Measurements from ENCODE around the gene CFAP43. TPM values are rescaled to one million over a fixed set of nuclear protein-coding genes. Genes with fewer than 3 reads are reported as not detected.

Gene CFAP43
- total and polyA plus RNA-seq, 9 of the 15 experiments (the other 6 are each of a cell fraction or from before 2014, with no cell fraction given) = 0.07 to 0.86 (median 0.11) TPM; not detected in 1

DNA sequence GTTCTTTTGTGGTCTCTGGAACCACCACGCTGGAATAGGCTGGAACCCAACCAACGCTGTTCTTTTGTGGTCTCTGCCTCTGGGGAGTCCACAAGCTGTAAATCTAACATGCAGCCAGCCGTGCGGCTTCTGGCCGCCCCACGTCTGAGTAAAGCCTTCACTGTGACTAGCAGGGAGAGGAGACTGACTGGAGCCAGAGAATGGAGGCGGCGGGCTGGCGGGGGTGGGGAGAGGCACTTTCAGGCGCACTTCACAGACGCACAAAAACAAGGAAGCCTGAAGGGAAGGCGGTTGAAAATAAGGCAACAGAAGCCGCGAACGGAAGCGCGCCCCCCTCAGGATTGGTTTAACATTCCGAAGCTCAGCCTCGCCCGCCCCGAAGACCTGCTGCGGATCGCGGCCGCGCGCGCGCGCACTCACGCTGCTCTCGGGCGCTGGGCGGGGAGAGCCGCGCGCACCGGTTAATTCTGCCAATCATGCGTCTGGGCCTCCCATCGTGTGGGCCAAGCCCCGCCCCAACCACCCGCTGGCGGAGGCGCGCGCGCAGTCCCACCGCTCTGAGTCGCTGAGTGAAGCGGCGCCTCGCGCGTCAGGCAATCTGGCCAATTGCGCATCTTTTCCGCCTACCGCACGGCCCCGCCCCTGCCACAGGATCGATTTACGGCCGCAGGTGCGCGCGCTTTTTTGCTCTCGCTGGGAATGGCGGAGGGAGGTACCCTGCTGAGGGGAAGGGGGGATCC is 110.5 kb downstream of the CFAP43 start, which contains the start of gene SFR1 (continued):
- TF ChIP-seq SREBF2 (CRISPR knock-in tag; IDR thresholded peaks at IDR 0.05) = no peak
- TF ChIP-seq CBFA2T2 (conservative IDR thresholded peaks at IDR 0.05) = no peak
- no peak for TF ChIP-seq CEBPG (CRISPR knock-in tag; IDR thresholded peaks at IDR 0.05)
- TF ChIP-seq CEBPG (tag; conservative IDR thresholded peaks at IDR 0.05 in 1 of 2, IDR thresholded peaks at IDR 0.05 in 1 of 2) = no peak
- no peak for TF ChIP-seq U2AF1 (optimal IDR thresholded peaks at IDR 0.05; ENCODE audit: low read depth, low read length)
- no peak for TF ChIP-seq SMARCE1 (IDR thresholded peaks at IDR 0.05)
- no peak for TF ChIP-seq PHB (CRISPR knock-in tag; IDR thresholded peaks at IDR 0.05)
- peak; percentile 76; the same call in 1 of the 2 replicates for TF ChIP-seq ZNF589 (CRISPR knock-in tag; IDR thresholded peaks at IDR 0.05; ENCODE audit: low read depth)
- no peak for TF ChIP-seq RFX5 (IDR thresholded peaks at IDR 0.05; ENCODE audit: low read depth, low read length)
- TF ChIP-seq, protein P1, sequence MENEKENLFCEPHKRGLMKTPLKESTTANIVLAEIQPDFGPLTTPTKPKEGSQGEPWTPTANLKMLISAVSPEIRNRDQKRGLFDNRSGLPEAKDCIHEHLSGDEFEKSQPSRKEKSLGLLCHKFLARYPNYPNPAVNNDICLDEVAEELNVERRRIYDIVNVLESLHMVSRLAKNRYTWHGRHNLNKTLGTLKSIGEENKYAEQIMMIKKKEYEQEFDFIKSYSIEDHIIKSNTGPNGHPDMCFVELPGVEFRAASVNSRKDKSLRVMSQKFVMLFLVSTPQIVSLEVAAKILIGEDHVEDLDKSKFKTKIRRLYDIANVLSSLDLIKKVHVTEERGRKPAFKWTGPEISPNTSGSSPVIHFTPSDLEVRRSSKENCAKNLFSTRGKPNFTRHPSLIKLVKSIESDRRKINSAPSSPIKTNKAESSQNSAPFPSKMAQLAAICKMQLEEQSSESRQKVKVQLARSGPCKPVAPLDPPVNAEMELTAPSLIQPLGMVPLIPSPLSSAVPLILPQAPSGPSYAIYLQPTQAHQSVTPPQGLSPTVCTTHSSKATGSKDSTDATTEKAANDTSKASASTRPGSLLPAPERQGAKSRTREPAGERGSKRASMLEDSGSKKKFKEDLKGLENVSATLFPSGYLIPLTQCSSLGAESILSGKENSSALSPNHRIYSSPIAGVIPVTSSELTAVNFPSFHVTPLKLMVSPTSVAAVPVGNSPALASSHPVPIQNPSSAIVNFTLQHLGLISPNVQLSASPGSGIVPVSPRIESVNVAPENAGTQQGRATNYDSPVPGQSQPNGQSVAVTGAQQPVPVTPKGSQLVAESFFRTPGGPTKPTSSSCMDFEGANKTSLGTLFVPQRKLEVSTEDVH (IDR thresholded peaks at IDR 0.05; ENCODE audit: low read depth, partially characterized antibody) = peak; percentile 75
- TF ChIP-seq, protein P2, sequence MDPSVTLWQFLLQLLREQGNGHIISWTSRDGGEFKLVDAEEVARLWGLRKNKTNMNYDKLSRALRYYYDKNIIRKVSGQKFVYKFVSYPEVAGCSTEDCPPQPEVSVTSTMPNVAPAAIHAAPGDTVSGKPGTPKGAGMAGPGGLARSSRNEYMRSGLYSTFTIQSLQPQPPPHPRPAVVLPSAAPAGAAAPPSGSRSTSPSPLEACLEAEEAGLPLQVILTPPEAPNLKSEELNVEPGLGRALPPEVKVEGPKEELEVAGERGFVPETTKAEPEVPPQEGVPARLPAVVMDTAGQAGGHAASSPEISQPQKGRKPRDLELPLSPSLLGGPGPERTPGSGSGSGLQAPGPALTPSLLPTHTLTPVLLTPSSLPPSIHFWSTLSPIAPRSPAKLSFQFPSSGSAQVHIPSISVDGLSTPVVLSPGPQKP (CRISPR knock-in tag; IDR thresholded peaks at IDR 0.05) = no peak
- no peak for TF ChIP-seq POLR3A (IDR thresholded peaks at IDR 0.05; ENCODE audit: borderline replicate concordance, extremely low read depth, insufficient read depth, insufficient read length)
- TF ChIP-seq CCAR2 (IDR thresholded peaks at IDR 0.05; ENCODE audit: low read depth, low read length) = no peak
- no peak for TF ChIP-seq ASH1L (IDR thresholded peaks at IDR 0.05; ENCODE audit: borderline replicate concordance, low read depth, partially characterized antibody)
- TF ChIP-seq, protein P3, sequence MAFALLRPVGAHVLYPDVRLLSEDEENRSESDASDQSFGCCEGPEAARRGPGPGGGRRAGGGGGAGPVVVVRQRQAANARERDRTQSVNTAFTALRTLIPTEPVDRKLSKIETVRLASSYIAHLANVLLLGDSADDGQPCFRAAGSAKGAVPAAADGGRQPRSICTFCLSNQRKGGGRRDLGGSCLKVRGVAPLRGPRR (CRISPR knock-in tag; IDR thresholded peaks at IDR 0.05) = no peak
- no peak for TF ChIP-seq ZFP30 (CRISPR knock-in tag; IDR thresholded peaks at IDR 0.05; ENCODE audit: borderline replicate concordance)
- TF ChIP-seq, protein P4, sequence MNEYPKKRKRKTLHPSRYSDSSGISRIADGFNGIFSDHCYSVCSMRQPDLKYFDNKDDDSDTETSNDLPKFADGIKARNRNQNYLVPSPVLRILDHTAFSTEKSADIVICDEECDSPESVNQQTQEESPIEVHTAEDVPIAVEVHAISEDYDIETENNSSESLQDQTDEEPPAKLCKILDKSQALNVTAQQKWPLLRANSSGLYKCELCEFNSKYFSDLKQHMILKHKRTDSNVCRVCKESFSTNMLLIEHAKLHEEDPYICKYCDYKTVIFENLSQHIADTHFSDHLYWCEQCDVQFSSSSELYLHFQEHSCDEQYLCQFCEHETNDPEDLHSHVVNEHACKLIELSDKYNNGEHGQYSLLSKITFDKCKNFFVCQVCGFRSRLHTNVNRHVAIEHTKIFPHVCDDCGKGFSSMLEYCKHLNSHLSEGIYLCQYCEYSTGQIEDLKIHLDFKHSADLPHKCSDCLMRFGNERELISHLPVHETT (CRISPR knock-in tag; conservative IDR thresholded peaks at IDR 0.05 in 1 of 2, IDR thresholded peaks at IDR 0.05 in 1 of 2) = no peak
- no peak for TF ChIP-seq TRIM28 (IDR thresholded peaks at IDR 0.05)
- TF ChIP-seq EP400 (IDR thresholded peaks at IDR 0.05) = peak; percentile 74; the same call in 1 of the 2 replicates
- no peak for TF ChIP-seq HNRNPK (IDR thresholded peaks at IDR 0.05; ENCODE audit: low read depth, low read length, poor library complexity, severe bottlenecking)
- TF ChIP-seq TCF7 (IDR thresholded peaks at IDR 0.05; ENCODE audit: borderline replicate concordance) = no peak
- TF ChIP-seq STAT5A (IDR thresholded peaks at IDR 0.05; ENCODE audit: borderline replicate concordance, low read length) = no peak
- no peak for TF ChIP-seq PTRF (tag; IDR thresholded peaks at IDR 0.05)
